GDM1 (cell line): ENCODE results near the gene ZNF813.
"Not testable (repeated sequence)": the region's sequence is repeated elsewhere in the genome, so short reads cannot be mapped to it uniquely, and the experiment has no call there.

Experiments used
- DNase-seq: peaks from one replicate; lab custom pipeline; 2025; lab: John Stamatoyannopoulos, UW

Gene ZNF813

GRCh38 chr19:53467485-53468262 lies at the start of gene ZNF813:
Gene ZNF813 (plus strand): TSS chr19:53467733. CDS start chr19:53483823, 16,090 bp downstream.
- peak; percentile 83 for DNase-seq

- DNase-seq: not testable (repeated sequence)
These were observed 46.8 kb upstream of the ZNF813 start for GRCh38 chr19:53420520-53421315.

- DNase-seq: no peak
These were observed 45.0 kb upstream of the ZNF813 start for GRCh38 chr19:53422551-53422950.

- not testable (repeated sequence) for DNase-seq
These were observed 44.5 kb upstream of the ZNF813 start for GRCh38 chr19:53423074-53423473.

- not testable (repeated sequence) for DNase-seq
These were observed 43.9 kb upstream of the ZNF813 start for GRCh38 chr19:53423680-53424079.

- DNase-seq: peak; percentile 44
These were observed 42.5 kb upstream of the ZNF813 start for GRCh38 chr19:53424968-53425597.

GRCh38 chr19:53431399-53432087 lies 36.0 kb upstream of the ZNF813 start, which contains the start of gene ZNF761:
Gene ZNF761 (plus strand): TSS chr19:53431984. CDS start chr19:53447269, 15,285 bp downstream.
- peak; percentile 88 for DNase-seq

- no peak for DNase-seq
These were observed 35.4 kb upstream of the ZNF813 start for GRCh38 chr19:53432088-53432661.

GRCh38 chr19:53443809-53444208 lies 23.7 kb upstream of the ZNF813 start:
- DNase-seq: not testable (repeated sequence)

- not testable (repeated sequence) for DNase-seq
These were observed 20.3 kb upstream of the ZNF813 start for GRCh38 chr19:53447196-53447595.

GRCh38 chr19:53455828-53456227 lies 11.7 kb upstream of the ZNF813 start:
- DNase-seq: no peak

GRCh38 chr19:53460131-53460721 lies 7.3 kb upstream of the ZNF813 start:
- DNase-seq: not testable (repeated sequence)

- no peak for DNase-seq
These were observed 5.7 kb upstream of the ZNF813 start for GRCh38 chr19:53461866-53462265.

GRCh38 chr19:53462861-53463260 lies 4.7 kb upstream of the ZNF813 start:
- DNase-seq: no peak

- DNase-seq: no peak
These were observed 4.3 kb upstream of the ZNF813 start for GRCh38 chr19:53463263-53463662.

- DNase-seq: no peak
These were observed 628 bp upstream of the ZNF813 start for GRCh38 chr19:53466726-53467484.

GRCh38 chr19:53468628-53469027 lies 1.1 kb downstream of the ZNF813 start:
- not testable (repeated sequence) for DNase-seq

- DNase-seq: no peak
These were observed 4.4 kb downstream of the ZNF813 start for GRCh38 chr19:53471916-53472315.

- DNase-seq: peak; percentile 50
These were observed 7.3 kb downstream of the ZNF813 start for GRCh38 chr19:53474832-53475231.

- DNase-seq: not testable (repeated sequence)
These were observed 7.9 kb downstream of the ZNF813 start for GRCh38 chr19:53475470-53475869.
